NCI-H2227 (cell line): ENCODE results near the gene TMEM253.

ENCODE experiments used
- DNase-seq: peaks from one replicate; lab custom pipeline; 2025; ENCODE audit not compliant: unreplicated experiment; lab: John Stamatoyannopoulos, UW

The TMEM253 gene

GRCh38 chr14:21100931-21101330 lies at the start of gene TMEM253:
TMEM253 (plus strand) TSS chr14:21101066; CDS start chr14:21101344, 278 bp downstream.
- DNase-seq, result no peak

- DNase-seq, result no peak
Observed at GRCh38 chr14:21053184-21054122, 47.4 kb upstream of the TMEM253 start.

GRCh38 chr14:21054123-21054767 lies 46.6 kb upstream of the TMEM253 start:
- no peak for DNase-seq

DNA sequence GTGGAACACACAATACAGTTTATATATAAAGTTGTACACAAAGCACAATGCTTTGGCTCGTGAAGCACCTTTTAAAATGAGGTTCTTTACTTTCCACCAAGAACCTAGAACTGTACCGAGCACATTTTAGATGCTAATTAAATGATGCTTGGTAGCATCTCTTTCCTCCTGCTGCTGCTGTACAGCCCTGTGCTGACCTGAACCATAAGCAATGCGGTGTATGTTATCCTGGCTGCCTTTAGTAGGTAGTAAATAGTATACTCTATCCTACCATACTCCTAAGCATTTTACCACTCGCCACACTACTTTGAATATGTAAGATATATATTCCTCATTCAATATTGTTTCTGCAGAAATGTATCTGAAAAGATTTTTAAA lies 46.1 kb upstream of the TMEM253 start:
- no peak for DNase-seq

GRCh38 chr14:21055432-21056117 lies 45.3 kb upstream of the TMEM253 start:
- no peak for DNase-seq

DNA sequence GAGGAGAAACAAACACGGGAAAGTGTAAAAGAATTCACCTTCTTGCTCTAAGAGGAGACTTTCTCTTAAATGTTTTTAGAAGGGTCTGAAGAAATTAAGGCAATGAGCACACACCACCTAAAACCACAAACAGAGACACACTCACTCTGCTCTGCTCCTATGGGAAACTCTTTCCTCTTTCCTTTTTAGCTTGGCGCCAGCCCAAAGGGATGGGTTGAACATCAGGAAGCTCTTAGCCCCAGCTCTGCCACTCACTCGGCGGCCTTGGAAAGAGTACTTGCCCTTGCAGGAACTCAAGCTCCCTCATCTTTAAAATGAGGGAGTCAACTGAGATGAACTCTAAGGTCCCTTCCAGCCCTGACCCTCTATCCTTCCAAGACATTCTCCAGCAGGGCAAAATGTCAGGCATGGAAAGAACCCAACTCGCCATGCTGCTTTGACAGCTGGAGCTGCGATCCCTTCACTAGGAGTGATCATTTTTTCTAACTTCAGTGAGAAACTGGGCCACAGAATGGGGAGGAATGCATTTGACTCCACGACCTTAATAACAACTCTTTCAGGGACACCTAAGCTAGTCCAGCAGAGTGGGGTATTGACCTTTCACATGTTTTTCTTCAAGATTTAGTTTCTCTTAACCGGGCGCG lies 44.2 kb upstream of the TMEM253 start:
- no peak for DNase-seq

DNA sequence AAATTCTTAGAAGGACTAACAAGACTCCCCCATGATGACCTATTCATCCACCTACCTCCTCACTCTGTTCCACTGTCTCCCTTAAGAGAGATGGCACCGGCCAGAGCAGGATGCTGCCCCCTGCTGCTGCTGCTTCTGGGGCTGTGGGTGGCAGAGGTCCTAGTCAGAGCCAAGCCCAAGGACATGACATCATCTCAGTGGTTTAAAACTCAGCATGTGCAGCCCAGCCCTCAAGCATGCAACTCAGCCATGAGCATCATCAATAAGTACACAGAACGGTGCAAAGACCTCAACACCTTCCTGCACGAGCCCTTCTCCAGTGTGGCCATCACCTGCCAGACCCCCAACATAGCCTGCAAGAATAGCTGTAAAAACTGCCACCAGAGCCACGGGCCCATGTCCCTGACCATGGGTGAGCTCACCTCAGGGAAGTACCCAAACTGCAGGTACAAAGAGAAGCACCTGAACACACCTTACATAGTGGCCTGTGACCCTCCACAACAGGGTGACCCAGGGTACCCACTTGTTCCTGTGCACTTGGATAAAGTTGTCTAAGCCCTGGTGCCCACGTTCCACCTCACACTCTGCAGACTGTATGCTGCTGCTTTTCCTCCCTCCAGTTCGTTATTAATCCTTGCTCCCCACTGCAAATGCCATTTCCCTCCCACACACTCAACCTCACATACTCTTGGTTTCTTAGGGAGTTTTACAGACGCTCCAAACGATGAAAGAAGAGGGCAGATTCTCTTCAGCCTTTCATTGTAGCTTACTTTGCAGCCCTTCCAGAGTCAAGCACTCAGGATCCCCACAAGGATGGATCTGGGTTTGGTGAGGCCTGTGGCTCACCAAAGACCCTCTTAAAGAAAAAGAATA lies 42.8 kb upstream of the TMEM253 start, which contains the start of gene RNASE8:
Gene RNASE8 (plus strand): TSS at position 20 of the 873 bp plus-strand sequence. CDS start 71 bp downstream, at position 91.
- no peak for DNase-seq

DNA sequence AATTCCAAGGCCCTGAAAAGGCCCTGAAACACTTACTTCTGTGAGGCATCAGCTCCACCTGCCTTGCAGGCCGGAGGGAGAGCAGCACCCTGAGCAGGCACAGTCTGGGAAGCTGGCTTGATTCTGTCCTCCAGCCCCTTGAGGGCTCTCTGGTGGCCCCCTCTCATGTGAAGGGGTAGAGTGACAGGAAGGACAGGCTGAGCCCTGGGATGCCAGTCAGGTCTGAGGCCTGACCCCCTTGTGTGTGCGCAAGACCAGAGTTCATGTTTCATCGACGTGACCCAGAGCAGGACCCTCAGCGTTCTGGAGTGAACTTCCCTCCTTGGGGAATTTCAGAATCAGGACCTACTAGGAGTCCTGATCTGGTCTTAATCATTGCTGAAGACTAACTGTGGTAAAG lies 42.0 kb upstream of the TMEM253 start:
- no peak for DNase-seq

DNA sequence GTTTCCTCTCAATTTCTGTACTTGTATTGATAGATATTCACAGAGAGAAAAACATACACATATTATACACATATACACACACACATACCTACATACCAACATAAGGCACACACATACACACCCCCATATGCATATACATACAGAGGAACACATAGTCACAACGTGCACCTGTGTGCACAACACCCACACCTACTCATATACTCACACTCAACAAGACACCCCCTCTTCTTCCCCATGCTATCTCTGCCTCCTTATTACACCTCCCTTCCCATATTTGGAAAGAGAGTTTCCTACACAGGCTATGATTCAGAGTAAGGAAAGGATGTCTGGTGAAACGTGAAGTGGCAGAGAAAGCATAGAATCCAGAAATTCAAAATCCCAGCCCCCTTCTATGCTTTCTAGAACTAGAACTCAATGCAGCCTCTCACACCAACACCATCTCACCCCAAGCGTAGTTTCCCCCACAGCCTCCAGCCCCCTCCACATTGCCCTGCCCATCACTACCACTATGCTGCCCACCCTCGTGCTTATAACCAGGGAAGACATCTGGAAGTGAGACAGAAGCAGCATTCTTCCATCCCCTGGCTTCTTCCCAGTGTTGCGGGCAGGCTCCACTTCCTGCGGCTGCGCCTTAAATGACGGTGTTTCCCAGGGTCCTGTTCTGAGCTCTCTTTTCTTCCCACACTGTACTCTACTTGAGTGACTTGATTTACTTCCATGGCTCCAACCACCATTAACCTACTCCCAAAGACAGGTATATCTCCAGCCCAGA lies 40.8 kb upstream of the TMEM253 start:
- DNase-seq, result no peak

DNA sequence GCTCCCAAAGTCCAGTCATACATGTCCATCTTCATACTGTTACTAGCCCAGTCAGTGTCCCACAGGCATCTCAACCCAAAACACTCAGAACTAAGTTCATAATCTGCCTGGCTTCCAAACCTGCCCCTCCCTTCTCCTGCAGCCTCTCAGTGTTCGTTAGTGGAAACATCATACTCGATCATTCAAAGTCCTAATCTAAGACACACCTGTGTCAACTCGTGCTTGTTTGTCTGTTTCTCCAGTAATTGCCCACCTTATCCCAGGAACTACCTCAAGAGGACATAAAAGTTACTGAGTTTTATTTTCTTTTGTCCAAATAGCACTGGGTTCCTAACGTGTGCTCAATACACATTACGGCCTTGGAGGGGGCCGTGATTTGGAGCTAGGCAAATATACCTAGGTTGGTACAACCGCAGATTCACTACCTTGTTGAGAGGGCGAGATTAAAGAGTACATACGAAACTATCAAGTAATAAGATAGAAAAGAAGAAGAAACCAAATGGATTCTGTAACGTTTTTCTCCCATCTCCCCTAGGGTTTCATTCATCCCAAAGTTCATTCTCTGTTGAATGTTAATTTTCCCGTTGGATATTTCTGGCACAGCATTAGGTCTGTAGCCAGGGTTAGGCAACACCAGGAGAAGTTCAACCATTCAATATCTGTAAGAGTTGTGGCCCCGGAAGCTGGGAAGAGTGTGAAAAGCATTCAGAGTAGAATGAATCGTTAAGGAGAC lies 40.1 kb upstream of the TMEM253 start:
- DNase-seq, result no peak

- DNase-seq, result no peak
Observed at GRCh38 chr14:21061347-21061668, 39.6 kb upstream of the TMEM253 start.

DNA sequence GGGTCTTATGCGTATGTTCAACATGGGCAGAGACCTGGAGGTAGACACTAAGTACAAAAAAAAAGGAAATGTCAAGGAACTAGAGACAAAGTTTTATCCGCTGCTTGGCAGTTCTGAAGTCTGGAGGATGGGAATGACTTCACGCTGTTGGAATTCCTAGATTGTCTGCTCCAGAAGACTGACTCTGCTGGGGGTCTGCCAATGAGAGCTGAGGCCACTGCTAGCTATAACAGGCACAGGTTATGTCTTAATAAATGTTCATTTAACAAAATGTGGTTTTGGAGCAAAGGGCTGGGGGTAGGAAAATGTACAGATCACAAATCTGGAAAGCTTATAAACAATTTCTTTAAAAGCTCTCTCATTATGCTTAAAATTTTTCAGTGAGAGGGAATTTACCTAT lies 37.4 kb upstream of the TMEM253 start:
- no peak for DNase-seq

DNA sequence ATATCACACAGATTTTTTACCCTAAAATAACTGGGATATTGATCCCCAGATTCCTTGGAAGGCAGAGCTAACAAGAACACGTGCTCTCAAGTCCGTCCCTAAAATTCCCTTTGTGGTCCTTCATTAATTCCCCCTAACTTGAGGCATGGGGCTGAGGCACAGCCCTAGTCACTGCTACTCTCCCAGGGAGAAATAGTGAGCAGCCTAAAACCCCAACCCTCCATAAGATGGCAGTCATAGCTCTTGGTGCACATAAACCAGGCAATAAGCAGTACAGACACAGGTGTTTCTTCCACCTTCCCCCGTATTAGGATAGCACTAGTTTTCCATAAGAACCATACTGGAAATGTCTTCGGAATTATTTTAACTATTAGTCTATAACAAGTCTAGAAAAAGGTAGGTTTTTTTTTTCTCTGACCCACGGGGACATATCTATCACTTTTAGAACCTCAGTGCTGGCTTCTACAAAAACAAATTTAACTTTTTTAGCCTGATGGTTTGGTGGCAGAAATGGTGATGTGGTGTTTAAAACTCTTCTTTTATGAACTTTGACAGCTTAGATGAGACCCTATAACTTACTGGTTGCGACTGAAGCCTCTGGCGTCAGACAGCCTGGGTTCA lies 33.9 kb upstream of the TMEM253 start:
- peak; percentile 12 for DNase-seq

DNA sequence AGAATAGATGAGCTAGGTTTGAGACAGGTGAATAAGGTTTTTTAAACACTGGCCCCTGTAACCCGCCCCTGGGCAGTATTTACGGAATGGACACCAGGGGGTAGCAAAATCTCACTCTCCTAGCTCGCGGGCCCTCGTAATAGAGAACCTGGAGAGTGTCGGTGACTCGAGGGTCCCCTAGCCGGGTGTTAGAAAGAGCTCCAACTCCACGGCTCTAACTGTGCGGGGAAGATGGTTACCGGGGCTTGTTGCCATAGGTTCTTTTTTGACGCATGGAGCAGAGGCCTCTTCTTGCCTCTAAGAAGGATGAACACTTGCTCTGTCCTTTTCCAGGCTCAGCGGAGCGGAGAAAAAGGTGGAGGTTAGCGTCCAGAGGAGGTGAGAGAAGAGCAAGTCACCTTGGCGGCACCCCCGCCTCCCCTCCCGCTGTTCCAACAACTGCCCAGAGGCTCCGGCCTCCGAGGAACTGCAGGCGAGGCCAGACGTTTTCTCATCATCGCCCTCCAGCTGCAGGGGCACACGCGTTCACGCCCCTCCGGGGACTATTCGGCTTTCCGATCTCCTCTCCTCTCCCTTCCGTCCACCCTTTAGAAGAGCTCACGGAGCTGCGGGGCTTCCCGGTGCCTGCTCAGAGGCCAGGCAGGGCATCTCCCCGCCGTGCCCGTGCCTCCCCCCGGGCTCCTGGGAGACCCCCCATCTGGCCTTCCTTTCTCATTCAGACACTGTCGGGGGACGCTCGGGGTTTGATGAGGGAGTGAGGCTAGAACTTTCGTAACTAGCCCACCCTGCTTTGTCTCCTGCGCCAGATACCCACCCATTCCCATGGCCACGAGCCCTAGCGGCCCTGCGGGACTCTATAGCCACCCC lies 32.1 kb upstream of the TMEM253 start:
- peak; percentile 75 for DNase-seq

GRCh38 chr14:21069388-21070082 lies 31.3 kb upstream of the TMEM253 start:
- peak; percentile 83 for DNase-seq

- peak; percentile 83 for DNase-seq
Observed at GRCh38 chr14:21070083-21070609, 30.7 kb upstream of the TMEM253 start, which contains the start of gene ARHGEF40. ARHGEF40 (plus strand) TSS chr14:21070304; CDS start chr14:21070397, 93 bp downstream.
